SK-N-SH treated with all-trans-retinoic acid at 6 μM for 48 hours (cell line): ENCODE data around the gene SHC1.
A peak's percentile ranks its signal among the peaks of the same experiment; 100 is the strongest.
"Not testable (repeated sequence)": the region's sequence is repeated elsewhere in the genome, so short reads cannot be mapped to it uniquely, and the experiment has no call there.

Experiments
- ATAC-seq: fragments of 200-7000 bp; cut with Tn5 transposase; 3 replicates; pipeline ENCODE4 v1.9.1; 2020; ENCODE audit warnings: mild to moderate bottlenecking, moderate library complexity
- ARNTL ChIP-seq: fragments of 450-650 bp; formaldehyde crosslinking; IDR thresholded peaks from 2 replicates; pipeline ENCODE4 v1.5.0; 2020; ENCODE audit warnings: low read depth, mild to moderate bottlenecking, moderate library complexity, borderline replicate concordance
- BACH2 ChIP-seq: fragments of 250-450 bp; sonication (Bioruptor Pico); IDR thresholded peaks from 2 replicates; pipeline ENCODE4 v1.9.0; 2021; ENCODE audit warnings: mild to moderate bottlenecking, borderline replicate concordance
- CREB5 ChIP-seq: fragments of 250-450 bp; sonication (Bioruptor Pico); IDR thresholded peaks from 2 replicates; pipeline ENCODE4 v1.5.1; 2020; ENCODE audit warnings: low read depth, mild to moderate bottlenecking, moderate library complexity
- CSDC2 ChIP-seq: fragments of 250-450 bp; sonication (Bioruptor Pico); IDR thresholded peaks from 2 replicates; pipeline ENCODE4 v1.5.0; 2020; ENCODE audit warnings: mild to moderate bottlenecking, moderate library complexity
- CSRNP3 ChIP-seq: fragments of 250-450 bp; sonication (Bioruptor Pico); IDR thresholded peaks from 2 replicates; pipeline ENCODE4 v1.5.1; 2021; ENCODE audit warnings: mild to moderate bottlenecking, moderate library complexity
- ESRRG ChIP-seq: fragments of 250-450 bp; sonication (Bioruptor Pico); IDR thresholded peaks from 2 replicates; pipeline ENCODE4 v1.6.1; 2021; ENCODE audit warnings: mild to moderate bottlenecking
- ISL1 ChIP-seq: fragments of 250-450 bp; sonication (Bioruptor Pico); IDR thresholded peaks from 2 replicates; pipeline ENCODE4 v2.1.2; 2022; ENCODE audit warnings: mild to moderate bottlenecking, moderate library complexity
- OSR1 ChIP-seq: fragments of 250-450 bp; sonication (Bioruptor Pico); IDR thresholded peaks from 2 replicates; pipeline ENCODE4 v1.8.0; 2022; ENCODE audit warnings: moderate library complexity, mild to moderate bottlenecking, inconsistent platforms
- PATZ1 ChIP-seq: fragments of 250-450 bp; sonication (Bioruptor Pico); IDR thresholded peaks from 2 replicates; pipeline ENCODE4 v1.8.0; 2020; ENCODE audit warnings: mild to moderate bottlenecking, moderate library complexity, borderline replicate concordance
- PPARA ChIP-seq: fragments of 250-450 bp; sonication (Bioruptor Pico); IDR thresholded peaks from 2 replicates; pipeline ENCODE4 v1.5.0; 2020; ENCODE audit warnings: mild to moderate bottlenecking, borderline replicate concordance
- RARB ChIP-seq: fragments of 250-450 bp; sonication (Bioruptor Pico); IDR thresholded peaks from 2 replicates; pipeline ENCODE4 v1.8.0; 2021; ENCODE audit warnings: mild to moderate bottlenecking, moderate library complexity
- TCF4 ChIP-seq: fragments of 250-450 bp; sonication (Bioruptor Pico); IDR thresholded peaks from 2 replicates; pipeline ENCODE4 v1.8.0; 2021; ENCODE audit warnings: mild to moderate bottlenecking, moderate library complexity, borderline replicate concordance
- TSHZ2 ChIP-seq: fragments of 250-450 bp; sonication (Bioruptor Pico); IDR thresholded peaks from 2 replicates; pipeline ENCODE4 v1.5.0; 2020; ENCODE audit warnings: mild to moderate bottlenecking, moderate library complexity
- ZC3H10 ChIP-seq: fragments of 250-450 bp; sonication (Bioruptor Pico); IDR thresholded peaks from 2 replicates; pipeline ENCODE4 v1.5.1; 2021; ENCODE audit warnings: mild to moderate bottlenecking, moderate library complexity
- ZNF565 ChIP-seq: fragments of 450-650 bp; formaldehyde crosslinking; conservative IDR thresholded peaks from 2 replicates; pipeline ENCODE4 v1.5.0; 2020; ENCODE audit warnings: low read depth, mild to moderate bottlenecking, moderate library complexity
- ZNF70 ChIP-seq: fragments of 450-650 bp; formaldehyde crosslinking; IDR thresholded peaks from 2 replicates; pipeline ENCODE4 v1.5.0; 2020; ENCODE audit warnings: mild to moderate bottlenecking, moderate library complexity
- TF ChIP-seq, protein P1 (sequence below): fragments of 250-450 bp; sonication (Bioruptor Pico); IDR thresholded peaks from 2 replicates; pipeline ENCODE4 v1.8.0; 2021; ENCODE audit warnings: low read depth, mild to moderate bottlenecking, moderate library complexity, borderline replicate concordance

The SHC1 gene

DNA sequence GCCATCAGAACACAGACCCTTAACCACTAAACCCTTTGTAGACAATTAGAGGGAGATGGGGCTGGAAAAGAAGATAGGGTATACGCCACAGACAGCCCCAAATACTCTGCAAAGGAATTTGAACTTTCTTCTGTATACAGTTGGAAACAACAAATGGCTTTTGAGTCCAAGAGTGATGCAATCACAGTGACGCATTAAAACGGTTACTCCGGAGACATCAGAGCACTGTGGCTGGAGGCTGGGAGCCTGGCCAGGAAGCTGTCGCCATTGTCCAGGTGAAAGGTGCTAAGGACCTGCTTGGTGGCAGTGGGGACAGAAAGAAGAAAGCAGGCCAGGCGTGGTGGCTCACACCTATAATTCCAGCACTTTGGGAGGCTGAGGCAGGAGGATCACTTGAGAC, 16.8 kb upstream of the SHC1 start (continued):
- TF ChIP-seq CSRNP3 (CRISPR knock-in tag) = no peak
- TF ChIP-seq ESRRG = no peak
- no peak for TF ChIP-seq ZNF70 (CRISPR knock-in tag)
- TF ChIP-seq CREB5 = no peak
- TF ChIP-seq ZNF565 (CRISPR knock-in tag) = no peak

GRCh38 chr1:154986736-154987135, 16.2 kb upstream of the SHC1 start:
- ATAC-seq = not testable (repeated sequence)

DNA sequence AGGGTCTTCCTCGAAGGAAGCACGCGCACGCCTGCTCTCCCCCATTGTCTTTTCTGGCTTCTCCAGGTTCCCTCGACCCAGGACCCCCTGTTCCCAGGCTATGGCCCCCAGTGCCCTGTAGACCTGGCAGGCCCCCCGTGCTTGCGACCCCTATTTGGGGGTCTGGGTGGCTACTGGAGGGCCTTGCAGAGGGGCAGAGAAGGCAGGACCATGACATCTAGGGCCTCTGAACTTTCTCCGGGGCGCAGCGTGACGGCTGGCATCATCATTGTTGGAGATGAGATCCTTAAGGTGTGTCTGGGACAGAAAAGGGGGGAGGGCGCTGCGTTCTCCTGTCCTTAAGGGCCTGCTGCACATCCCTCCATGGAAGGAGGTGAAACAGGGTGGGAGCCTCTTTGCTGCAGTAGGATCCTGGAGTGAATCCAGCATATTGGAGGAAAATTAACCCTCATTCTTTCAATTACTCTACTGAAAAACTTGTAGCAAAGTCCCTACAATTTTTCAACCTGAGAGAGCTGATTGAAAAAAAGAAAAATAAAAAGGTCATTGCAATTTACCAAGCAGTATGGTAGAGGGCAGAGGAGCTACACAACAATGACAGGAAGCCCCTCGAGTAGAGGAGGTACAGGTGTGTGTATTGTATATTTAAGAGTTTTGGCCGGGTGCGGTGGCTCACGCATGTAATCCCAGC, 13.4 kb upstream of the SHC1 start:
- no peak for TF ChIP-seq CREB5
- TF ChIP-seq, protein P1, sequence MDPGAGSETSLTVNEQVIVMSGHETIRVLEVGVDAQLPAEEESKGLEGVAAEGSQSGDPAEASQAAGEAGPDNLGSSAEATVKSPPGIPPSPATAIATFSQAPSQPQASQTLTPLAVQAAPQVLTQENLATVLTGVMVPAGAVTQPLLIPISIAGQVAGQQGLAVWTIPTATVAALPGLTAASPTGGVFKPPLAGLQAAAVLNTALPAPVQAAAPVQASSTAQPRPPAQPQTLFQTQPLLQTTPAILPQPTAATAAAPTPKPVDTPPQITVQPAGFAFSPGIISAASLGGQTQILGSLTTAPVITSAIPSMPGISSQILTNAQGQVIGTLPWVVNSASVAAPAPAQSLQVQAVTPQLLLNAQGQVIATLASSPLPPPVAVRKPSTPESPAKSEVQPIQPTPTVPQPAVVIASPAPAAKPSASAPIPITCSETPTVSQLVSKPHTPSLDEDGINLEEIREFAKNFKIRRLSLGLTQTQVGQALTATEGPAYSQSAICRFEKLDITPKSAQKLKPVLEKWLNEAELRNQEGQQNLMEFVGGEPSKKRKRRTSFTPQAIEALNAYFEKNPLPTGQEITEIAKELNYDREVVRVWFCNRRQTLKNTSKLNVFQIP = no peak
- TF ChIP-seq, all 23 proteins: peak for 0
- ATAC-seq = peak; percentile 7; the same call in 1 of the 3 replicates

GRCh38 chr1:154982897-154983648, 12.5 kb upstream of the SHC1 start, which contains the start of gene FLAD1:
TSS of gene FLAD1 (plus strand) at chr1:154983344. CDS start at chr1:154983695, 351 bp downstream.
- peak; percentile 100 for ATAC-seq
- TF ChIP-seq ZC3H10 (CRISPR knock-in tag) = no peak
- no peak for TF ChIP-seq PPARA (CRISPR knock-in tag)
- TF ChIP-seq CSDC2 (CRISPR knock-in tag) = no peak
- no peak for TF ChIP-seq ISL1 (CRISPR knock-in tag)
- no peak for TF ChIP-seq ARNTL (CRISPR knock-in tag)

DNA sequence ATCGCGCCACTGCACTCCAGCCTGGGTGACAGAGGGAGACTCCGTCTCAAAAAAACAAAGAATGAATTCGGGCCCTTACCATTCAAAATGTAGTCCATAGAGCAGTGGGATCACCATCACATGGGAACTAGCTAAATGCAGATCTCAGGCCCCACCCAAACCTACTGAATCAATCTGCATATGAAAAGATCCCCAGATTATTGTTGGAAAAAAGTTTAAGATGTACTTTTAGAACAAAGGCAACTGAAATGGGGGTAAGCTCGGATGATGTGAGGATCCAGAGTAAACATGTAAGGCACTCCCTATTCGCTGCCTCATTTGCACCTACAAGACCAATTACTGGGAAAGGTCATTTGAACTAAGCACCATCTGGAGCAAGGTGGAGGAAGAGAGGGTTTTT, 11.8 kb upstream of the SHC1 start:
- TF ChIP-seq RARB (no peak), CSRNP3 (CRISPR knock-in tag) (no peak), ZNF565 (CRISPR knock-in tag) (no peak), ZC3H10 (CRISPR knock-in tag) (no peak), OSR1 (CRISPR knock-in tag) (no peak)
- ATAC-seq = no peak

GRCh38 chr1:154978360-154978759, 7.8 kb upstream of the SHC1 start:
- TF ChIP-seq TCF4 (CRISPR knock-in tag) = peak; percentile 98; the same call in 1 of the 2 replicates
- no peak for TF ChIP-seq BACH2 (CRISPR knock-in tag)
- no peak for TF ChIP-seq ISL1 (CRISPR knock-in tag)
- TF ChIP-seq ZNF70 (CRISPR knock-in tag) = no peak
- no peak for TF ChIP-seq PPARA (CRISPR knock-in tag)
- no peak for TF ChIP-seq PATZ1 (CRISPR knock-in tag)
- peak; percentile 71; the same call in 1 of the 2 replicates for TF ChIP-seq TSHZ2
- no peak for ATAC-seq

DNA sequence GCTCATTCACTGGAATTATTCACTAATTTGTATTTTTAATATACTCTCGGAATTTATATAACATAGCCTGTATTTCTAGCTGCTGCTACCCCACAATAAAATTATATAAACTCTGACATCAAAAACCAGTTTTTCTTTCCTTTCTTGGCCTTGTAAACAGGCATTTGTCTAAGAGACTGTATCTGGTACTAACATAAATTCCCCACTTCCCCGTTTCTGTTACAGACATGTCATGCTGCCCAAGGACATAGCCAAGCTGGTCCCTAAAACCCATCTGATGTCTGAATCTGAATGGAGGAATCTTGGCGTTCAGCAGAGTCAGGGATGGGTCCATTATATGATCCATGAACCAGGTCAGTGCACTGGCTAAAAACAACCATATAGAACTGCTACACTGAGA, 7.2 kb upstream of the SHC1 start:
- not testable (repeated sequence) for ATAC-seq
